H9 (cell line): Measurements from ENCODE around the gene OSBPL9. TPM values are rescaled to one million over a fixed set of nuclear protein-coding genes. Genes with fewer than 3 reads are reported as not detected.

Experiments
- DNase-seq: peaks from one replicate; pipeline ENCODE4 v3.0.0-alpha.2; 2017
- H2AFZ ChIP-seq: one replicate; pipeline ENCODE4 v1.6.1; 2013; ENCODE audit warnings: mild to moderate bottlenecking, low read length, control low read depth, moderate library complexity
- H2AK5ac ChIP-seq: 2 replicates; pipeline ENCODE4 v1.6.1; 2013; ENCODE audit warnings: low read length, control low read depth, mixed read lengths; ENCODE audit not compliant: insufficient read length
- H2BK120ac ChIP-seq: one replicate; pipeline ENCODE4 v1.6.1; 2013; ENCODE audit warnings: low read depth, mild to moderate bottlenecking, low read length, control low read depth, inconsistent platforms; ENCODE audit not compliant: poor library complexity, severe bottlenecking
- H2BK12ac ChIP-seq: 2 replicates; pipeline ENCODE4 v1.6.1; 2013; ENCODE audit warnings: low read length, control low read depth, mixed read lengths, low read depth; ENCODE audit not compliant: insufficient read length
- H2BK15ac ChIP-seq: 2 replicates; pipeline ENCODE4 v1.6.1; 2013; ENCODE audit warnings: low read depth, low read length, control low read depth
- H2BK20ac ChIP-seq: one replicate; pipeline ENCODE4 v1.6.1; 2013; ENCODE audit warnings: low read depth, mild to moderate bottlenecking, low read length, control low read depth, inconsistent platforms; ENCODE audit not compliant: poor library complexity, severe bottlenecking
- H2BK5ac ChIP-seq: 2 replicates; pipeline ENCODE4 v1.6.1; 2013; ENCODE audit warnings: low read length, control low read depth, mixed read lengths; ENCODE audit not compliant: insufficient read length
- H3K14ac ChIP-seq: 2 replicates; pipeline ENCODE4 v1.6.1; 2013; ENCODE audit warnings: low read length, control low read depth; ENCODE audit not compliant: insufficient read depth
- H3K18ac ChIP-seq: 2 replicates; pipeline ENCODE4 v1.6.1; 2013; ENCODE audit warnings: low read depth, mild to moderate bottlenecking, mixed read lengths, low read length, control low read depth; ENCODE audit not compliant: insufficient read length
- H3K23ac ChIP-seq: 2 replicates; pipeline ENCODE4 v1.6.1; 2013; ENCODE audit warnings: low read length, control low read depth, mixed read lengths, low read depth; ENCODE audit not compliant: insufficient read length
- H3K23me2 ChIP-seq: 2 replicates; pipeline ENCODE4 v1.6.1; 2013; ENCODE audit warnings: low read depth, mild to moderate bottlenecking, mixed read lengths, low read length, control low read depth; ENCODE audit not compliant: insufficient read length, poor library complexity, severe bottlenecking
- H3K27ac ChIP-seq: 2 replicates; pipeline ENCODE4 v1.5.1; 2013; ENCODE audit warnings: low read length, control low read depth, mixed read lengths, low read depth; ENCODE audit not compliant: insufficient read length
- H3K27me3 ChIP-seq: 2 replicates; pipeline ENCODE4 v1.6.1; 2013; ENCODE audit warnings: low read length, control low read depth, inconsistent platforms; ENCODE audit not compliant: insufficient read depth
- H3K4ac ChIP-seq: 2 replicates; pipeline ENCODE4 v1.6.1; 2013; ENCODE audit warnings: low read depth, mild to moderate bottlenecking, control low read depth, inconsistent platforms, low read length, moderate library complexity
- H3K4me1 ChIP-seq: 2 replicates; pipeline ENCODE4 v1.6.1; 2013; ENCODE audit warnings: low read length, control low read depth, inconsistent platforms; ENCODE audit not compliant: insufficient read depth
- H3K4me2 ChIP-seq: 2 replicates; pipeline ENCODE4 v1.6.1; 2013; ENCODE audit warnings: low read length, control low read depth, mixed read lengths; ENCODE audit not compliant: insufficient read length, insufficient read depth
- H3K56ac ChIP-seq: 2 replicates; pipeline ENCODE4 v1.6.1; 2013; ENCODE audit warnings: low read depth, mild to moderate bottlenecking, mixed read lengths, low read length, control low read depth; ENCODE audit not compliant: insufficient read length
- H3K79me1 ChIP-seq: 2 replicates; pipeline ENCODE4 v1.6.1; 2013; ENCODE audit warnings: low read depth, mild to moderate bottlenecking, moderate library complexity, low read length, control low read depth, inconsistent platforms; ENCODE audit not compliant: insufficient read depth, poor library complexity, severe bottlenecking
- H3K79me2 ChIP-seq: 2 replicates; pipeline ENCODE4 v1.6.1; 2013; ENCODE audit warnings: low read length, control low read depth, inconsistent platforms; ENCODE audit not compliant: insufficient read depth
- H3K9ac ChIP-seq: 2 replicates; pipeline ENCODE4 v1.6.1; 2013; ENCODE audit warnings: low read length, control low read depth, mixed read lengths; ENCODE audit not compliant: insufficient read length; ENCODE audit errors: extremely low read depth
- H3K9me3 ChIP-seq: one replicate; pipeline ENCODE4 v1.6.1; 2013; ENCODE audit warnings: low read depth, low read length, inconsistent platforms; ENCODE audit not compliant: control insufficient read depth
- H3T11ph ChIP-seq: one replicate; pipeline ENCODE4 v1.6.1; 2013; ENCODE audit warnings: mild to moderate bottlenecking, low read length, control low read depth, inconsistent platforms
- H4K20me1 ChIP-seq: one replicate; pipeline ENCODE4 v1.6.1; 2013; ENCODE audit not compliant: control insufficient read depth, insufficient read length, insufficient read depth
- H4K5ac ChIP-seq: 2 replicates; pipeline ENCODE4 v1.6.1; 2013; ENCODE audit warnings: low read depth, mild to moderate bottlenecking, mixed read lengths, low read length, control low read depth; ENCODE audit not compliant: insufficient read length
- H4K8ac ChIP-seq: replicated peaks from 2 replicates; pipeline ENCODE4 v1.6.1; 2013; ENCODE audit warnings: low read length, control low read depth, mixed read lengths, low read depth; ENCODE audit not compliant: insufficient read length
- H4K91ac ChIP-seq: 2 replicates; pipeline ENCODE4 v1.6.1; 2013; ENCODE audit warnings: low read depth, mild to moderate bottlenecking, moderate library complexity, mixed read lengths, low read length, control low read depth; ENCODE audit not compliant: insufficient read length
- H3K27ac Mint-ChIP-seq, 3 experiments: 2 replicates in 2 of 3; 3 replicates in 1 of 3; pipeline ENCODE4 v1.8.0; 2020 to 2021; ENCODE audit warnings: mixed read lengths in 3 of 3, mild to moderate bottlenecking in 1 of 3, moderate library complexity in 1 of 3
- H3K27me3 Mint-ChIP-seq: 2 replicates; pipeline ENCODE4 v1.8.0; 2021; ENCODE audit warnings: low read depth, mild to moderate bottlenecking, moderate library complexity, mixed read lengths
- H3K36me3 Mint-ChIP-seq, 3 experiments: 2 replicates in 2 of 3; 3 replicates in 1 of 3; pipeline ENCODE4 v1.8.0; 2020 to 2021; ENCODE audit warnings: low read depth in 3 of 3, mixed read lengths in 3 of 3; ENCODE audit not compliant: insufficient read depth in 1 of 3
- H3K4me1 Mint-ChIP-seq, 2 experiments: 2 replicates each; pipeline ENCODE4 v1.8.0; 2020; ENCODE audit warnings: mixed read lengths in 2 of 2
- H3K4me3 Mint-ChIP-seq, 2 experiments: 2 replicates in 1 of 2; 3 replicates in 1 of 2; pipeline ENCODE4 v1.8.0; 2020 to 2021; ENCODE audit warnings: mild to moderate bottlenecking in 2 of 2, mixed read lengths in 2 of 2, moderate library complexity in 1 of 2
- H3K9me3 Mint-ChIP-seq, 2 experiments: 2 replicates in 1 of 2; 3 replicates in 1 of 2; pipeline ENCODE4 v1.8.0; 2020; ENCODE audit warnings: mild to moderate bottlenecking in 2 of 2, mixed read lengths in 2 of 2, moderate library complexity in 1 of 2
- CTCF ChIP-seq: fragments of 200-600 bp; sonication (generic); conservative IDR thresholded peaks from 3 replicates; pipeline ENCODE4 v1.8.0; 2021; ENCODE audit warnings: antibody characterized with exemption, mild to moderate bottlenecking
- WGBS: extraction: QIAGEN DNeasy Blood & Tissue Kit; methylation state at CpG from one replicate; pipeline ENCODE4 v1.1.7; 2013; ENCODE audit warnings: missing lambda C conversion rate, low lambda C conversion rate, mixed read lengths; ENCODE audit not compliant: insufficient read length; ENCODE audit errors: extremely low coverage; 5-methylcytosine and 5-hydroxymethylcytosine counted together
- total RNA-seq: library from RNA; stranded (reverse); gene quantifications from 2 replicates; pipeline ENCODE4 v1.2.1, GENCODE V29; 2021

The OSBPL9 gene
- total RNA-seq, 1 experiment from 2014 or later, result 76.7 TPM

GRCh38 chr1:51575406-51576084 is 41.3 kb upstream of the OSBPL9 start:
- no peak overlapping the region for H3T11ph ChIP-seq
- Mint-ChIP-seq H3K36me3 (no peaks in the 10 kb centered on the region), H3K4me1 (peaks cover 0 to 4% of the 10 kb centered on the region in 2 experiments; a peak in 2 of 4 replicates), H3K4me3 (no peak overlapping the region), H3K27me3 (no peaks in the 10 kb centered on the region), H3K9me3 (no peaks in the 10 kb centered on the region), H3K27ac (no peak overlapping the region)
- no peak overlapping the region for H2BK120ac ChIP-seq
- no peak overlapping the region for H2BK5ac ChIP-seq
- H2BK20ac ChIP-seq, result no peak overlapping the region
- H2BK15ac ChIP-seq, result no peak overlapping the region
- no peaks in the 10 kb centered on the region for H3K79me2 ChIP-seq
- H3K56ac ChIP-seq, result no peak overlapping the region
- H3K9ac ChIP-seq, result no peak overlapping the region
- TF ChIP-seq CTCF, result no peak
- no peaks in the 10 kb centered on the region for H4K20me1 ChIP-seq
- H2BK12ac ChIP-seq, result no peak overlapping the region
- H2AFZ ChIP-seq, result no peak overlapping the region
- no peak overlapping the region for H3K27ac ChIP-seq
- H3K4ac ChIP-seq, result no peak overlapping the region
- WGBS, result no CpG with 5 or more reads among the region's 8 CpGs
- no peak overlapping the region for H4K8ac ChIP-seq
- no peak overlapping the region for H2AK5ac ChIP-seq
- H3K9me3 ChIP-seq, result no peaks in the 10 kb centered on the region
- no peak overlapping the region for H3K14ac ChIP-seq
- H3K18ac ChIP-seq, result no peak overlapping the region
- no peak overlapping the region for H3K23ac ChIP-seq
- H4K91ac ChIP-seq, result no peak overlapping the region
- H3K4me2 ChIP-seq, result no peak overlapping the region
- DNase-seq, result no peak
- H4K5ac ChIP-seq, result no peak overlapping the region
- H3K4me1 ChIP-seq, result no peaks in the 10 kb centered on the region
- H3K27me3 ChIP-seq, result no peaks in the 10 kb centered on the region
- H3K79me1 ChIP-seq, result no peaks in the 10 kb centered on the region
- no peaks in the 10 kb centered on the region for H3K23me2 ChIP-seq
